Ramos (cell line): ENCODE results near the gene CHCHD3.
"Not testable (repeated sequence)": the region's sequence is repeated elsewhere in the genome, so short reads cannot be mapped to it uniquely, and the experiment has no call there.

Source experiments
- in situ Hi-C: fragments of 300-500 bp; cut with MboI; formaldehyde crosslinking; loops from one replicate; pipeline ENCODE4 v1.14.3; 2022; ENCODE audit warnings: low sequenced_read_pairs; ENCODE audit not compliant: unreplicated experiment

The CHCHD3 gene

DNA sequence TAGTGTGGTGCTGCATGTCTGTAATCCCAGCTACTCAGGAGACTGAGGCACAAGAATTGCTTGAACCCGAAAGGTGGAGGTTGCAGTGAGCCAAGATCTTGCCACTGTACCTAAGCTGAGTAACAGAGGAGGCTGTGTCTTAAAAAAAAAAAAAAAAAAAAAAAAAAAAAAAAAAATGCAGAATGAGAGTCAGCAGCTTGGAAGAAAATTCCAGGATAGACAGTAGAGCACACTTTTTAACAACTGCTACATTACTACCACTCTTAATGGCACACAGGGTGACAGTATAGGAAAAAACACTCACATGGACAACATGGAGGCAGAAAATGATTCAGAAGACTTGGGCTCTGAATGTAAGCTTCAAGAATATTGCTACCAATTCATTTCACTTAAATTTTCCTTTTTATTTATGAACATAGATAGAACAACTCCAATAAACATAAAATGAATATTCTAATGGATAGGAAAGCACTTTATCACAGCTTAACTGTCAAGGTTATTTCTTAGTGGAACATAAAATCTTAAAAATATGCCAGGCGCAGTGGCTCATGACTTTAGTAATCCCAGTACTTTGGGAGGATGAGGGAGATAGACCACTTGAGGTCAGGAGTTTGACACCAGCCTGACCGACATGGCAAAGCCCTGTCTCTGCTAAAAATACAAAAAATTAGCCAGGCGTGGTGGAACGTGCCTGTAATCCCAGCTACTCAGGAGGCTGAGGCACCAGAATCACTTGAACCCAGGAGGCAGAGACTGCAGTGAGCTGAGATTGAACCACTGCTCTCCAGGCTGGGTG, 31.5 kb downstream of the CHCHD3 start:
- in situ Hi-C loops, result no loop called here

DNA sequence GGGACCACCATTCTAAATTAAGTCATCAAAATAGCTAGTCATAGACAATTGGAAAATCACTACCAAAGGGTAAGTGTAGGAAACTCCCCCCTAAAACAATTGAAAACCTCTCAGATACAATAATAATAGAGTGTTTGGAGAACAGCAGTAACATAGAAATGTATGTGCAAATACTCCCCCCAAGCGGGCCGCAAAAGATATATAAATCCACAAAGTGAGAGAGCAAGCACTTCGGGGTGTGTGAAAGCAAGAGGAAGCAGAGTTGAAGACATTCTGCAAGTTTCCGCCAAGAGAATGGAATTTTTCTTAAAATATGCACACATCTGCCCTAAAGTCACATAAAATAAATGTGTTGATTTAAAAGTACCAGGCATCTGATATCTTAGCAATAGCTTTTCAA, 33.3 kb downstream of the CHCHD3 start:
- in situ Hi-C loops, result no loop called here

DNA sequence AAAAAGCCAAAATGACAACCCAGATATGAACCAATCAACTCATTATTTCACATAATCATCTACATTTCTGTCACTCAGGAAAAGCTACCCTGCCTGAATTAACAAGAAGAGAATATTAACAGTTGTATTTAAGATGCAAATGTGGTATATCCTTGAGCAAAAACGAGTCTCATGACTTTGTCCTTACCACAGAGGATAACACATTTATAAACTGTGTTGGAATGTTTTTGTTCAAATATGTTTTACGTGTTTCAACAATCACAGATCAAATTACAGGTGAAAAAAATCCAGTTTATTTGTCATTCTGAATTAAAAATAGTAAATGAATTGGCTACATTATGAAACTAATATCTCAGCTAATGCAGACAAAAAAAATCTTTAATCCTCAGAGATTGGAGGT, 34.6 kb downstream of the CHCHD3 start:
- in situ Hi-C loops, result no loop called here

DNA sequence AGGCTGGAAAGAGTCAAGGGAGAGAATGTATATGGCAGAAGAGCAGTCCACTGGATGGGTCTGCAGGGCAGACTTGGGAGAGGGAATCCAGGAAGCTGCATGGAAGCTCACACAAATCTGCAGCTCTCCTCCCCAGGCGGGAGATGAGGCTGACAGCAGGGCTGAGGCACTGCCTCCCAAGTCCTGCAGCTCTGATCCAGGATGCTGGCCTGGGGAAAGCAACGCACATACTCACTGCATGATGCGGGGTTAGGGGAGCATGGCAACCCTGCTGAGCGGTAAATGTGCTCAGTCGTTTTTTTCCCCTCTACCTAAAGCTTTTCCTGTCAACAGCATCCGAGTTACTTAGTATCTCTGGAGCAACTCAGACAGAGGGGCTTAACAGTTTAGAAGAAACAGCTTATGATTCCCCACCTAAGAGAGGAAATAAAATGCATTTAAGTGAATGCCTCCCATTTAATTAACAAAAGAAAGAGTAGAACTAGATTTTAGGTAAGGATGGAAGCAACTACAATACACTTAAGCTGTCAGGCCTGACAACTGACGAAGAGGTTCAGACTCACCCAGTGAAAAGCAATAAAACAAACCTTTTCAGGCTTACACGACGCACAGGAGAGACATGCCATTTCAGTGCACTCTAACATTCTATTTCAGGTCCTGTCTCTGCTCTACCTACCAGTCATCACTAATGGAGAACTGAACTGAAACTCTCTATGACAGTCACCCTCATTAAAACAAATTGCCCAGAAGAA, 37.0 kb downstream of the CHCHD3 start:
- in situ Hi-C loops, result no loop called here

DNA sequence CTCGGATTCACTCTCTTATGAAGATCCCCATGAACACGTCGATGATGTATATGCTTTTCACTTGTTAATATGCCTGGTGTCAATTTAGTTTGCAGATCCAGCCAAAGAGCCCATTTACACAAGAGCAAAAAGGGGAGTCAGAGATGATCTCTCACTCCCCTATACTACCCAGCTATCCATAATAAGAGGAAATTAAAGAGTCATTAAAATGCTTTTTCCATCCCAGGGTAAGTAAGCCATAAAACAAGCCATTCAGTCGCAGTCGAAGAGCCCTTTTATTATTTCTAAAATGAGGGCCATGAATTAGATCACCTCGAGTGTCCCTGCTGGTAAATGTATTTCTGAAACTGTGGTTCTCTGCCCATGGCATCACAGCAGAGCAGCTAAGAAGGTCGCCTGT, 41.2 kb downstream of the CHCHD3 start:
- in situ Hi-C loops, result no loop called here

DNA sequence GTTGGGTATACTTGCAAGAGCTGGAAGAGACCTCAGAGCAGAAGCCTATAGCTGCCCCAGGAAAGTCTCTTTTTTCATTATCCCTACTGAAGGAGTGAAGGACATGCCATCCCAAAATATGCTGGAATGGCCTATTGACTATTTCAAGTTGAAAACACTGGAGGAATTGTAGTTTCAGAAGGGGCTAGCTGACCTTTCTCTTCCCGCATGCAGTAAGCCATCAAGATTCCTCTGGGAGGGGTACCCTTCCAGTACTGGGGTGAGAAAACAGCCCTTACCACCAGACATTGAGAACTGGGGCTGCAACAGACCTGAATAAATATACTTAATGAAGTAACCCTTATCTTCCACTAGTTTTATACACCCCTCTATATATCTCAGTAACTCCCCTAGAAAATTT, 41.7 kb downstream of the CHCHD3 start:
- in situ Hi-C loops, result no loop called here

DNA sequence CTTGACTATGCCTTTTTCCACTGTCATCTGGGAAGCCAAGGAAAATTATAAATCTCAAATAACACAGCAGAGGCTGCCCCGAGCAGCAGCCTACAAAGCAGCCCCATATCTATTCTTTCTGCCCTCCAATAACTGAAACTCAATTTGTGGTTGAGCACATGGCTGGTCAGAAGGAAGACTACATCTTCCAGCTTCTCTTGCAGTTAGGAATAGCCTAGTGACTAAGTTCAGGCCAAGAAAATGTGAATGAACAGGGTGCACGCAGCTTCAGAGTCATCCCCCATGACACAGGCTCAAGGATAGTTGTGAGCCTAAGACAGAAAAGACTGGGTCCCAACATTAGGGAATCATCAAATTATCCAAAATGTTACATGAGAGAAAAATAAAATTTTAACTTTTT, 42.3 kb downstream of the CHCHD3 start:
- in situ Hi-C loops, result no loop called here

DNA sequence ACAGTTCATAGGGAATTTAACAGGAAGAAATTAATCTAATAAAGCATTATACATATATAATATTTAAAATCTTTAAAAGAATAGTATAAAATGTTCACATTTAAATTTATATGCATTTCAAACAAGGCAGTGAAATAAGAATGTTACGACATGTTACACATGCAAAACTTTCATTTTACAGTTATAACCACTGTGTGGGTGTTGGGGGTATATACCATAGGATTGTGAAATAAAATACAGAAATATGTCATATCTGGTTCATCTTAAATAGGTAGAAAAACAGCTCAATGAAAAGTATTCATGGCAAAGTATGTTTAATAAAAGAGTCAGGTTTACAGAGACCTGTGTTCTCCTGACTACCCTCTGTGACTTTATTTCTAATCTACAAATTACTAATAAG, 45.6 kb downstream of the CHCHD3 start:
- in situ Hi-C loops, result no loop called here

DNA sequence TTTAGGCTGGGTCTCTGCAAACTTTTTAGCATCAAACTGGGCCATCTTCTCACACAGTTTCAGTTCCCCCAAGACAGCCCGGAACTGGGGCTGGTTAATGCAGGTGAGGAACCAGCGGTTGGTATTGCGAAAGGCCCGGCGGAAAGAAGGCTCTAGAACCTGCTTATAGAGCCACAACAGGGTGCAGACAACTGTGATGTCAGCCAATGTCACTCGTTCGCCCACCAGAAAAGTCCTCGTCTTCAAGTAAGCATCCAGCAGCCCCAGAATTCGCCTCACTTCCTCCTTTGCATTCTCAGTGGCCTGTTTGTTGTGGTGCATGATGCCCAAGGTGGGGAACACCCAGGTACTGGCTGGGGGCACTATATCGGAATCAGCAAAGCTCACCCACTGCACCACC, 46.6 kb downstream of the CHCHD3 start:
- in situ Hi-C loops, result not testable (repeated sequence)

DNA sequence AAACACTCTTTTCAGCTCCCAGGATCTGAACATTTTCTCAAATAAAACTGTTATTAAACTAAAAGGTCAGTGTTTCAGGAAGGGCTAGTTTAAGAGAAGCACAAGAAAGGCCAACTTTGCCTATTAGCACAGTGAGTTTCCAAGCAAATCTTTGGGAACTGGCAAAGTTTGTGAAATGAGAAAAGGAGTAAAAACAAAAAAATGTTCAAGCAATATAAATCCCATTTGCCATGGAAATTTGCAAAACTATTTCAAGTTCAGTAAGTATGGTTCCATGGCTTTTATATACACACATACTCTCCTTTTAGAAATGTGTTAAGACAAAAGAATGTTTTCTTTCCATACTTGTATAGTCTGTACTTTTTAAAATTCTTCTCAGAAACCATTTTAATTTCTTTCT, 51.5 kb downstream of the CHCHD3 start:
- in situ Hi-C loops, result no loop called here

DNA sequence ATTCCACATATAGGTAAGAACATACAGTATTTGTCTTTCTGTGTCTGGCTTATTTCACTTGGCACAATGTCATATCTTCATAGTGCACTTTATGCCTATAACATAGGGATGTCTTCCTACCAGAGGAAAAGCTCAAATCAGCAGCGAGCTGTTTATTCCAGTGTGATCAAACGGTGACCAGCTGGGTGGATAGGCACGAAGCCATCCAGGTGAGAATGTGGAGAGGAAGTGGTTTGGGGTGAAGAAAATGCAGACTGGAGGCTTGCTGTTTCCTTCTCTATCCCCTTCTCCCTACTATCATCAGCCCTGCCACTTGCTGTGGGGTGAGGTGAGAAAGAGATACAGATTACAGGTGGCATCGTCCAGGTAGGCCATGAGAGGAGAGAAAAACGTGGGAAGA, 52.4 kb downstream of the CHCHD3 start:
- in situ Hi-C loops, result no loop called here

DNA sequence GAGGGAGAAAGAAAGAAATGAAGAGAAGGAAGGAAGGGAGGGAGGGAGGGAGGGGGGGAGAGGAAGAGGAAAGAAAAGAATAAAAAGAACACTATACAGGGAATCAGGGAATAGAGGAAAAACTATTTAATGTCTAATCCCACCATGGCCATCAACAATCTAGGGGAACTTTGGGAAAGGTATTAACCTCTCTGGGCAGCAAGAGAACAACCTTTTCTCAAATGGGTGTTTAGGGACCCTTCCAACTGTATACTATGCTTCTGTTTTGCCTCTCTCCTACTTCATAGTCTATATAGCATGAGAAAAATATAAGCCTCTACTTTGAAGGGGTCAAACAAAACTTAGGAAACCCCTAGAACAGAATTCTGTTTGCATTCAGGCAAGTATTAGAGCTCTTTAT, 54.5 kb downstream of the CHCHD3 start:
- in situ Hi-C loops, result no loop called here

DNA sequence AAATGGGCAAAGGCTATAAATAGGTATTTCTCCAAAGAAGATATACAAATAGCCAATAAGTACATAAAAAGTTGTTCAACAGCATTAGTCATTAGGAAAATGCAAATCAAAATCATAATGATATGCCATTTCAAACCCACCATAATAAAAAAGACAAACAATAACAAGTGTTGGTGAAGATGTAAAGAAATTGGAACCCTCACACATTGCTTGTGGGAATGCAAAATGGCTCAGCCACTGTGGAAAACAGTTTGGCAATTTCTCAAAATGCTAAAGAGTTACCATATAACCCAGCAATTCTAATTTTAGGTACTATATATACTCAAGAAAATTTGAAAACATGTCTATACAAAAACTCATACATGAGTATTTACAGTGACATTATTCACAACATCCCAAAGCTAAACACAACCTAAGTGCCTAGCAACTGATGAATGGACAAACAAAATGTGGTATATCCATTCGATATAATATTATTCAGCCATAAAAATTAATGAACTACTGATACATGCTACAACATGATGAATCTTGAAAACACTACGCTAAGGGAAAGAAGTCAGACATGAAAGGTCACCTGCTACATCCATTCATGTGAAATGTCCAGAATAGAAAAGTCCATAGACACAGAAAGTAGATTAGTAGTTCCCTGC, 55.6 kb downstream of the CHCHD3 start:
- in situ Hi-C loops, result no loop called here

DNA sequence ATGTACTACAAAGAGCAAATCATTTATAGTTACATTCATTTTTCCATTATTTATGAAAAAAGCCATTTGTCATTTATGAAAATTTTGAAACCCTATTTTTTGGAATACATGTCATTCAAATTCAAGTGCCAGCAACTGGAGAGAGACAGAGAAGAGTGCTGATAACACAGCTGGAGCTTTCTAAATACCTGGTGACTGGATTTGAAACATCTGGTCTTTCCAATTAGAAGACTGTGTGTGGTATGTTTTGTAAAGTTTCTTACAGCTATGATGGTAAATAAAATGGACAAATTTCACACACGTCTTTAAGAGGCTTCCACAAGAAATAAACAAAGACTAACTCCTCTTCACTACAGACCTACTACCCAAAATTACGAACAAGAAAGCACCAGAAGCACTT, 56.8 kb downstream of the CHCHD3 start:
- in situ Hi-C loops, result no loop called here

DNA sequence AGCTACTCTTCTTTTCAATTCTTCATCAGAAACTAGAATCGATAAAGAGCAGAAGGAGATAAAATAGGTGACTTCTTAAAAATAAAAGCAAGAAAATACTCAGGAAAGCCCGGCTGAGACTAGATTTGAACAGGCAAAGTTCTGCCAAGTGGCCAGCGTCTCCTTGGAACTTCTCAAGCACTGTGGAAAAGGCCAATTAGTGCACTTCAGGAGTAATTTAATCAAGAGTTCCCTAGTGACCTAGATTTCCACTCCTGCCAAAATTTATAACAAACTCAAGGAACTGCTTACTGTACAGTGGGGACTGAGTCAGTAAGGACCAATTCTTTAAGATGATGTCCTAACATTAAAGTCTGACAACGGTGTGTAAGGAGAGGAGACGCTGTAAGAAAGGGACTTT, 57.3 kb downstream of the CHCHD3 start:
- in situ Hi-C loops, result no loop called here

DNA sequence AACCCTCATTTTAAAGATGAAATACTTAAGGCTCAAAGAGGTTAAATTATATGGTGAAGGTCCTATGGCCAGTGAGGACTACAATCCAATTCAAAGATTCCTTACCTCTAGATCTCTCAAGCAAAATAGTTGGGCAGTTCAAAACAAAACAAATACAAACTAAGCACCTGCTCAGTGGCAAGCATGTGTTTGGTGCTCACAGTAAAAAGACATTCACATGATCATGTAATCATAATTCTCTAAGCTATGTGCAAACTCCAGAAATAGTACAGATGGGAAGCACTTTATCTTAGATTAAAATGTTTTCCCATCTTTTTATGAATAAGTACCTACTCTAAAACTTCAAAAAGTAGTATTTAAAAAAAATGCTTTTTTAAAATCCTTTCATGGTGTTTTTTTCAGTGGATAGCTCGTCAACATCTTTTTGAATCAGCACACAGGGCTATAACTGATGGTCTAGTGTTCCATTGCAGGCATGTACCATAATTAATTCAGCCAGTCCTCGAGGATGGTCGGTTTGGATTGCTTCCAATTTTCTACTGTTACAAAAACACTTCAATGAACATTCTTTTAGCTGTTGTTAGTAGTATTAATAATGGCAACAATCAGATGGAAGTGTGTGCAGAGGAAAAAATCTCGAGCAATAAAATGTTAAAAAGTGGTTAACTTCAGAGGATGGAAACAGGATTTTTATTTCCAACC, 58.4 kb downstream of the CHCHD3 start:
- in situ Hi-C loops, result no loop called here

DNA sequence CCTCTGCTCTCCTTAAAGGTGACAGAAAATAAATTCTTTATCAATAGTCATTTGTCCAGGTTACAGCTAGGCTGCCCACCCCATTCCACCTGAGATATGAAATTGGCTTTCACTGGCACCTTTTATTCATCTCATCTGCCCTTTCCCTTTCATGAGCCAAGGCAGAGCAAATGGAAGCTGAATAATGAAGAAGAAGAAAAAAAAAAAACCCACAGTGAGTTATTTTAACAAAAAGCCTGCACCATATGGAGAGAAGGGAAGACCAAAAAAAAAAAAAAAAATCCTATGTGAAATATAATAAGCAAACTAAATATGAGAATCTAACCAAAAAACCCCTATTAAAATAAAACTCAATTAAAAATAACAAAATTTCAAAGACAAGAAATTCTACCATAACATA, 59.2 kb downstream of the CHCHD3 start:
- in situ Hi-C loops, result no loop called here

DNA sequence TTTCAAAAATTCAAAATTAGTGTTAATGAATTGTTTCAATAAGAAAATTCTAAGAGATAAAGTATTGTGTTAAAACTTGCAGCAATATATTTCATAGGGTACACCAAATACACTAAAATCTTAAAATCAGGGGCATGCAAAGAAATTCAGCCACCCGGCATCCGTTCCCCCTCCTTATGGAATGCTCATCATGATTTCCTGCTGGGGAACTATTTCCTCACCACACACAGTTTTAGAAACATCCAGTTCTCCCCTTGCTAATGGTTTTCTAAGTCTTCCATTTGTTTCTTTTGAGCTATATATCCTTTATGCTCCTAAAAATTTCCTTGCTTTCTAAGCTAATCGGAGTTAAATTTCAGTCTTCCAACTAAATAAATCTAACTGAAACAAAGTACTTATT, 60.7 kb downstream of the CHCHD3 start:
- in situ Hi-C loops, result no loop called here

DNA sequence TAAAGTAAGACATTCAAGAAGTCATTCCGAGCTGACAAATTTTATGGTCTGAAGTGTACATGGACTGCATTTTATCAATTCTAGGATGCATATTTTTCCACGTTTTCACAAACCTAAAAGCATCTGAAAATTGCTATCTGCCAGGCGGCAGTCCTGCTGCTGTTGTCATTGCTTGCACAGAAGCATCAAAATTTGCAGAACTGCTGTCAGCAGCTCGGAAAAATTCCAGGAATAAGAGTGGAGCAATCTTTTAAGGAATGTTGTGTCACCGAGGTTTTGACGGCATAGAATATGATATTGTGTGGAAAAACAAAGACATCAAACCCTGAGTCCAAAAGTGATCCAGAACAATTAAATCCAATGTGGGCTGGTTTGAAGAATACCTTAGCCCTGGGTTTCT, 61.4 kb downstream of the CHCHD3 start:
- in situ Hi-C loops, result no loop called here

DNA sequence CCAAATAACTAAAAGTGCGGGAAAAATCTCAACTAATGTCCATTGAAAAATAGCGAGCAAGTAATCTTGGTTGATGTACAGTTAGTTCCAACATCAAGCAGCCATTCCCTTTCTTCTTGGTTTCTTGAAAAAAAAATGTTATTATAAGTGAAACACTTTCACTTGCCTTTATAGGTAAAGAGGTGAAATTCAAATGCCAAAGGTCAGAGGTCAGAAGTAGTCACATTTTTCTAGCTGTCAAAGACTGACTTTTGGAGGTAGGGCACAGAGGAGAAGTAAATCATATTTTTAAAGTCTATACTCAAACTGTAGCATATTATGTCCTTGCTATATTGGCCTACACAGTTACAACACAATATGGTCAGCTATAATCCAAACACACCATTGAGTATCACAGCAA, 62.3 kb downstream of the CHCHD3 start:
- in situ Hi-C loops, result no loop called here

DNA sequence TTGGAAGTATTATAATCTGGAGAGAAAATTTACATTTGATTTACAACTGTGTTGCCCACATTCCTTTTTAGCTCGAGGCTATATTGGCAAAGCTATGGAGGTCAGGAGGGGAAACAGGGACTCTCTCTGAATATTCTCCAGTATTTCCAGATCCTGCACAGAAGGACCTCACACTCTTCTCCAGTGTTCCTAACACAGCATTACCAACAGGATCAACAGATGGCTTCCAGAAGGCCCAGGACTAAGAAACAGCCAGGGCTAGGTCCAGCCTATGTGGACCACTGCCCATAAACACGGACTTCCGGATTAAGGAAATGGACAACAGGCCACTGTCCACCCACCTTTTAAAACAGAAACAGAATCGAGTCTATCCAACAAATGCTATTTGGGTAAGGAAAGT, 65.3 kb downstream of the CHCHD3 start:
- in situ Hi-C loops, result no loop called here
